ENCODE results near the gene TAAR1. TPM values are rescaled to one million over a fixed set of nuclear protein-coding genes. Genes with fewer than 3 reads are reported as not detected.

TAAR1 gene
- total RNA-seq, 1 experiment from 2014 or later = not detected

GRCh38 chr6:132612449-132613108, 46.4 kb downstream of the TAAR1 start:
- Histone ChIP-seq H3F3A (ENCODE audit: low read length, unreplicated experiment) (no peaks in the 10 kb centered on the region), H3K9me2 (replicated peaks; ENCODE audit: low read length) (no peaks in the 10 kb centered on the region), H3K27ac (ENCODE audit: low read length) (peak overlapping the region; percentile 81), H3K9me3 (ENCODE audit: low read length) (no peaks in the 10 kb centered on the region), H3K27me3 (ENCODE audit: low read length) (no peaks in the 10 kb centered on the region), H3K4me3 (ENCODE audit: low read length) (no peak overlapping the region), H3K4me1 (ENCODE audit: insufficient read depth, low read length) (peaks cover 60% of the 10 kb centered on the region), H3K36me3 (ENCODE audit: low read depth, low read length) (no peaks in the 10 kb centered on the region), H3K4me2 (ENCODE audit: low read length) (peak overlapping the region; percentile 48), H4K20me1 (ENCODE audit: low read length) (no peaks in the 10 kb centered on the region), H2AFZ (ENCODE audit: low read length) (no peak overlapping the region), H3K79me2 (ENCODE audit: low read length) (no peaks in the 10 kb centered on the region), H3K9ac (ENCODE audit: low read length) (0 out of 2 replicates have a peak overlapping the region, but pooled peaks have one; percentile 5)
- no peak for ATAC-seq
- TF ChIP-seq EZH2 (IDR thresholded peaks at IDR 0.05; ENCODE audit: low read length, unreplicated experiment) (no peak), EZH2phosphoT487 (IDR thresholded peaks at IDR 0.05; ENCODE audit: borderline replicate concordance, low read length) (no peak), CTCF (conservative IDR thresholded peaks at IDR 0.05; ENCODE audit: low read depth, low read length) (no peak)
- CTCF ChIA-PET = no interaction called here
- DNase-seq = no peak
- no TSS peak for BruUV-seq (replicated peaks)
- POLR2A ChIA-PET (ENCODE audit: unreplicated experiment) = interaction anchor here (0.6 kb wide), 1 partner anchor 72 kb away, joined by 3 read pairs; no protein-coding TSS in a partner anchor
- intact Hi-C loops (cut with micrococcal nuclease) = loop anchor here (1.0 to 5.0 kb wide), 3 partner anchors 82 to 155 kb away; no protein-coding TSS in a partner anchor

- ChIA-PET CTCF (no interaction called here), POLR2A (ENCODE audit: unreplicated experiment) (no interaction called here)
- Histone ChIP-seq H3F3A (ENCODE audit: low read length, unreplicated experiment) (no peaks in the 10 kb centered on the region), H4K20me1 (ENCODE audit: low read length) (no peaks in the 10 kb centered on the region), H3K9ac (ENCODE audit: low read length) (0 out of 2 replicates have a peak overlapping the region, but pooled peaks have one; percentile 5), H3K36me3 (ENCODE audit: low read depth, low read length) (no peaks in the 10 kb centered on the region), H2AFZ (ENCODE audit: low read length) (no peak overlapping the region), H3K27ac (ENCODE audit: low read length) (peak overlapping the region; percentile 81), H3K9me3 (ENCODE audit: low read length) (no peaks in the 10 kb centered on the region), H3K4me2 (ENCODE audit: low read length) (peak overlapping the region; percentile 20; the same call in 1 of the 2 replicates), H3K4me3 (ENCODE audit: low read length) (no peak overlapping the region), H3K4me1 (ENCODE audit: insufficient read depth, low read length) (peaks cover 66% of the 10 kb centered on the region), H3K9me2 (replicated peaks; ENCODE audit: low read length) (no peaks in the 10 kb centered on the region), H3K79me2 (ENCODE audit: low read length) (no peaks in the 10 kb centered on the region), H3K27me3 (ENCODE audit: low read length) (no peaks in the 10 kb centered on the region)
- DNase-seq (peak; percentile 57), ATAC-seq (peak; percentile 51)
- BruUV-seq (replicated peaks) = no TSS peak
- no peak for TF ChIP-seq EZH2 (IDR thresholded peaks at IDR 0.05; ENCODE audit: low read length, unreplicated experiment)
- TF ChIP-seq CTCF (conservative IDR thresholded peaks at IDR 0.05; ENCODE audit: low read depth, low read length) = no peak
- intact Hi-C loops (cut with micrococcal nuclease) = loop anchor here (2.0 to 5.0 kb wide), 3 partner anchors 37 to 156 kb away; no protein-coding TSS in a partner anchor
Measured at GRCh38 chr6:132611616-132612015, 47.4 kb downstream of the TAAR1 start.

Measured in PC-3 (cell line).